HG03196 (cell line): ENCODE results near the gene GOT1.

Experiments
- ATAC-seq: cut with Tn5 transposase; IDR thresholded peaks from one replicate; pipeline ENCODE4 v1.9.1; 2021; ENCODE audit not compliant: unreplicated experiment

Gene GOT1

GRCh38 chr10:99396471-99396870 lies 34.0 kb downstream of the GOT1 start:
- no peak for ATAC-seq

GRCh38 chr10:99395750-99396445 lies 34.5 kb downstream of the GOT1 start:
- no peak for ATAC-seq

GRCh38 chr10:99394761-99395386 lies 35.5 kb downstream of the GOT1 start:
- ATAC-seq, result no peak

- ATAC-seq, result no peak
Measured at GRCh38 chr10:99394256-99394655, 36.2 kb downstream of the GOT1 start.

GRCh38 chr10:99393683-99394082 lies 36.7 kb downstream of the GOT1 start:
- no peak for ATAC-seq

GRCh38 chr10:99393036-99393435 lies 37.4 kb downstream of the GOT1 start:
- no peak for ATAC-seq

- ATAC-seq, result no peak
Measured at GRCh38 chr10:99391346-99391745, 39.1 kb downstream of the GOT1 start.

GRCh38 chr10:99389729-99390480 lies 40.5 kb downstream of the GOT1 start:
- no peak for ATAC-seq

GRCh38 chr10:99387541-99387940 lies 42.9 kb downstream of the GOT1 start:
- no peak for ATAC-seq

GRCh38 chr10:99387071-99387470 lies 43.4 kb downstream of the GOT1 start:
- no peak for ATAC-seq

- no peak for ATAC-seq
Measured at GRCh38 chr10:99382176-99382575, 48.2 kb downstream of the GOT1 start.

GRCh38 chr10:99375426-99375825 lies 55.0 kb downstream of the GOT1 start:
- ATAC-seq, result no peak

- no peak for ATAC-seq
Measured at GRCh38 chr10:99374972-99375371, 55.5 kb downstream of the GOT1 start.

- ATAC-seq, result no peak
Measured at GRCh38 chr10:99374526-99374925, 55.9 kb downstream of the GOT1 start.

- no peak for ATAC-seq
Measured at GRCh38 chr10:99372546-99373271, 57.7 kb downstream of the GOT1 start.

GRCh38 chr10:99370993-99371392 lies 59.4 kb downstream of the GOT1 start:
- peak; percentile 68 for ATAC-seq

GRCh38 chr10:99369551-99369950 lies 60.9 kb downstream of the GOT1 start:
- ATAC-seq, result no peak

GRCh38 chr10:99369126-99369525 lies 61.3 kb downstream of the GOT1 start:
- no peak for ATAC-seq

- ATAC-seq, result no peak
Measured at GRCh38 chr10:99368646-99369045, 61.8 kb downstream of the GOT1 start.

- ATAC-seq, result no peak
Measured at GRCh38 chr10:99366666-99367065, 63.8 kb downstream of the GOT1 start.

- ATAC-seq, result no peak
Measured at GRCh38 chr10:99365736-99366135, 64.7 kb downstream of the GOT1 start.
